Cardiac muscle cell (in vitro differentiated cells and primary cell): ENCODE measurements around the gene SLC16A12. TPM values are rescaled to one million over a fixed set of nuclear protein-coding genes. Genes with fewer than 3 reads are reported as not detected.

Source experiments
- DNase-seq, 2 donors: peaks; one replicate each; pipeline versions ENCODE4 v3.0.0 to v3.0.0-alpha.2; 2010 to 2017; ENCODE audit warnings: low read depth in 1 of 2, low spot score in 1 of 2
- H3K27ac ChIP-seq: fragments of 200-600 bp; sonication (generic); 2 replicates; pipeline ENCODE4 v1.5.1; 2016
- H3K27me3 ChIP-seq: fragments of 200-600 bp; sonication (generic); 2 replicates; pipeline ENCODE4 v1.6.0; 2016; ENCODE audit warnings: control low read depth
- H3K36me3 ChIP-seq: fragments of 200-600 bp; sonication (generic); 2 replicates; pipeline ENCODE4 v1.5.1; 2016; ENCODE audit warnings: control low read depth
- H3K4me1 ChIP-seq: fragments of 200-600 bp; sonication (generic); 2 replicates; pipeline ENCODE4 v1.8.1; 2017; ENCODE audit warnings: low read depth, mild to moderate bottlenecking, mixed run types
- H3K4me3 ChIP-seq: fragments of 200-600 bp; sonication (generic); 2 replicates; pipeline ENCODE4 v1.5.1; 2016; ENCODE audit warnings: mild to moderate bottlenecking
- H3K9me3 ChIP-seq: fragments of 200-600 bp; sonication (generic); 2 replicates; pipeline ENCODE4 v1.5.1; 2017; ENCODE audit warnings: low read depth, mild to moderate bottlenecking, control low read depth
- polyA plus RNA-seq: library from polyadenylated mRNA; unstranded; fragments of >200 nt; fragmentation: Nextera tagmentation; extraction: Ambion mirVana; gene quantifications from 2 replicates; pipeline ENCODE4 v1.2.1, GENCODE V29; 2016
- total RNA-seq: library from RNA; depleted of rRNA; stranded (reverse); fragments of >200 nt; gene quantifications from 2 replicates; pipeline ENCODE4 v1.2.3, GENCODE V29; 2016
- TF ChIP-seq, protein P1 (sequence below): IDR thresholded peaks from 2 replicates; pipeline ENCODE4 v1.5.1; 2012; ENCODE audit warnings: low read depth, mild to moderate bottlenecking, low read length

The SLC16A12 gene
- total and polyA plus RNA-seq, 2 experiments from 2014 or later: 7.6 to 8.1 TPM

DNA sequence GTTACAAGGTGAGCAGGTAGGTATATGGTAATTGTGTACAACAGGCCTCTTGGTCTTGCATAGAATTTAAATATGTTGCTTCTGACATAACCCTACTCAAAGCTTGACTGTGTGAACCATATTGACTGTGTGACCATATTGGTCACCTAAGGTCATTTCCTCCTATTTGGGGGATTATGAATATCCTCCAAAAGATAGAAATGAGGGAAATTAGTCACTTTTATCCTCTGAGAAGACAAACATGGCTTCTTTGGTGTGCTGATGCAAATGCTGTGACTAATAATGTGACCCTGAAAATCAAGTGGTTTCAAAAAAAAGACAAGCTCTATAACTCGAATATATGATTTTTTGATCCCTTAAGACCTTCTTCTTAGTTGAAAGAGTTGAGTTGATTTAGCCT lies 93.1 kb downstream of the SLC16A12 start:
- no peak for DNase-seq
- Histone ChIP-seq H3K27me3 (no peaks in the 10 kb centered on the region), H3K4me3 (no peak overlapping the region), H3K4me1 (no peaks in the 10 kb centered on the region), H3K9me3 (no peaks in the 10 kb centered on the region), H3K27ac (no peak overlapping the region), H3K36me3 (no peaks in the 10 kb centered on the region)
- TF ChIP-seq, protein P1, sequence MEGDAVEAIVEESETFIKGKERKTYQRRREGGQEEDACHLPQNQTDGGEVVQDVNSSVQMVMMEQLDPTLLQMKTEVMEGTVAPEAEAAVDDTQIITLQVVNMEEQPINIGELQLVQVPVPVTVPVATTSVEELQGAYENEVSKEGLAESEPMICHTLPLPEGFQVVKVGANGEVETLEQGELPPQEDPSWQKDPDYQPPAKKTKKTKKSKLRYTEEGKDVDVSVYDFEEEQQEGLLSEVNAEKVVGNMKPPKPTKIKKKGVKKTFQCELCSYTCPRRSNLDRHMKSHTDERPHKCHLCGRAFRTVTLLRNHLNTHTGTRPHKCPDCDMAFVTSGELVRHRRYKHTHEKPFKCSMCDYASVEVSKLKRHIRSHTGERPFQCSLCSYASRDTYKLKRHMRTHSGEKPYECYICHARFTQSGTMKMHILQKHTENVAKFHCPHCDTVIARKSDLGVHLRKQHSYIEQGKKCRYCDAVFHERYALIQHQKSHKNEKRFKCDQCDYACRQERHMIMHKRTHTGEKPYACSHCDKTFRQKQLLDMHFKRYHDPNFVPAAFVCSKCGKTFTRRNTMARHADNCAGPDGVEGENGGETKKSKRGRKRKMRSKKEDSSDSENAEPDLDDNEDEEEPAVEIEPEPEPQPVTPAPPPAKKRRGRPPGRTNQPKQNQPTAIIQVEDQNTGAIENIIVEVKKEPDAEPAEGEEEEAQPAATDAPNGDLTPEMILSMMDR: no peak

DNA sequence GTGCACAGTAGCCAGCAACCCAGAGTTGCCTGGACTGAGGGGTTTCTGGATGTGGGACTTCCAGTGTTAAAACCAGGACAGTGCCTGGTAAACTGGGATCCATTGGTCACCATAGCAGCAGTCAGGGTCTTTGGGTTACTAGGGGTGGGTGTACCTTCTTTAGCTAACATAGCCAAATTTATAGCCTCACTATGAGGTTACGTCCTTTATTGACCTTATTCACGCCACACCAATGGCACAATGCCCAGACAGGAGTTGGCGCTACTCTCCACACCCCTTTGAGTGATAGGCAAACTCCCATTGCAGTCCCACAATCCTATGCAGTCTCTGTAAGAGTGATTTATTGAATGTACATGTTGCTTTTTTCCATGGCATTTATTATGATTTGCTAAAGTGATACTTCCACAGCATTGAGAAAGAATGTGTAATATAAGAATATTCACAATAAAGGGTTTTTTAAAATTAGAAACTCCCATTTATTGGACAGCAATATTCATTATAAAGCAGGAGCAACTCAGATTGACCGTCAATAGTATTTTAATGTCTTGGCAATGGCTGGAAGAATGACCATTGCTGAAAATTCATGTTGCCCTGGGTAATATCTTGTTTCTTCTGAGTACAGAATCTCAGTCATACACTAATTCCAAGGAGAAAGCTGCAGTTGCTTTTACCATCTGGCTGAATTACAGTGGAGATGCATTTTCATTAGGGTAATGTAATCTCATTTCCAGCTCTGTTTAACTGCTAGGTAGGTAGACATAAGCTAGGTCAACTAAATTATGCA lies 95.0 kb downstream of the SLC16A12 start:
- TF ChIP-seq, protein P1: no peak
- no peak for DNase-seq
- Histone ChIP-seq H3K36me3 (no peaks in the 10 kb centered on the region), H3K4me3 (no peak overlapping the region), H3K9me3 (no peaks in the 10 kb centered on the region), H3K27ac (no peak overlapping the region), H3K27me3 (no peaks in the 10 kb centered on the region), H3K4me1 (no peaks in the 10 kb centered on the region)

DNA sequence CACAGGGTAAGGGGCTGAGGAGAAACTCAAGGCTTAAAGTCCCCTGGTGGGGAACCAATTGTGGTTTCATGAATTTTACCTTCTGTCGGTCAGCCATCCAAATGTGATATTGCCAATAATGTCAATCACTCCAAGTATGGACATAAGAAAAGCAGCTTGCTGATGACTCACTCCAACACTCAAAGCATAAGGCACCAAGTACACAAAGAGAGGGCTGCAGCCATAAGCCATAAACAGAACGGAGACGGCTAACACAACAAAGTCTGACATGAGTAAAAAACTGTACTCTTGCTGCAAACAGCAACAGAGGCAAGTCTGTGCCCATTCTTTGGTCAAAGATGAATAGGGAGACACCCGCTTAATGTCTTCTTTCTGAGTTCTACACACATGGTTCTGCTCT lies 96.9 kb downstream of the SLC16A12 start:
- DNase-seq: no peak
- TF ChIP-seq, protein P1: no peak
- H3K27me3 ChIP-seq: no peaks in the 10 kb centered on the region
- H3K4me3 ChIP-seq: no peak overlapping the region
- no peaks in the 10 kb centered on the region for H3K9me3 ChIP-seq
- no peak overlapping the region for H3K27ac ChIP-seq
- no peaks in the 10 kb centered on the region for H3K36me3 ChIP-seq
- H3K4me1 ChIP-seq: no peaks in the 10 kb centered on the region

DNA sequence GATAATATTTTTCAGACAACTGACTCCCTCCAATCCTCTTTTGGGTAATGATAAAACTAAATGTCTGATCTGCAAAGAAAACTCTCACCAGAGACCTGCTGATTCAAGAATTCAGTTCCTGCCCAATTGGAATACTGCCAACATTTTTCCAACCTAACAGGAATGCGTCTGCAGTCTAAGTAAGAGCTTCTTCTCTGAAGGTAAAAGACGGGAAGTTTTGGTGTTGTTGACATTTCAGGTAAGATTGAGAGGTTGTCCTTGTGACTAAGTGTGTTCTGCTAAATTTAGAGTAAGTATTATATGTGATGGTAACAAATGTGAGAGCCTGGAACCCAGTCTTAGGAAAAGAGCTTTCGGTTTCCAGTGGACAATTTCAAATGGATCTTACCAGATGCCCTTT lies 103.4 kb downstream of the SLC16A12 start:
- H3K4me1 ChIP-seq: peaks cover 12% of the 10 kb centered on the region
- H3K36me3 ChIP-seq: no peaks in the 10 kb centered on the region
- peak; percentile 70 to 81 for DNase-seq
- H3K4me3 ChIP-seq: no peak overlapping the region
- H3K27ac ChIP-seq: peak overlapping the region; percentile 33
- TF ChIP-seq, protein P1: no peak
- H3K27me3 ChIP-seq: no peaks in the 10 kb centered on the region
- no peaks in the 10 kb centered on the region for H3K9me3 ChIP-seq

DNA sequence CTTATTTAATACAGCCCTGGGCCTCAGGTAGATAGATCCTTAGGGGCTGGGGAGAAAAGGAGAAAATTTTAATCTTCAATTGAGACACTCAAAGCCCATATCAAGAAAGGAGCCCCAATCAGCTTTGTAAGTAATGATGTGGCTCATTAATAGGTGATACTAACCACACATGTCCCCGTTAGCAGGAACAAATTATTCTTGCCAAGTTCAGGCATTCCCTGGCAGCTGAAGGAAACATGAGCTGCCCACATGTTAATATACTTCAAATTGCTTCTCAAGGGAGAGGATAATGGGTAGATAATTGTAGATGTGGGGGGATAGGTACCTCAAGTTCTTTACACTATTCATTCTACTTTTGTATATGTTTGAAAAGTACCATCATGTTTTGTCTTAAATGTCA lies 106.5 kb downstream of the SLC16A12 start:
- Histone ChIP-seq H3K27ac (no peak overlapping the region), H3K36me3 (no peaks in the 10 kb centered on the region), H3K9me3 (no peaks in the 10 kb centered on the region), H3K4me1 (peaks cover 12% of the 10 kb centered on the region), H3K27me3 (no peaks in the 10 kb centered on the region), H3K4me3 (no peak overlapping the region)
- DNase-seq: no peak
- TF ChIP-seq, protein P1: no peak
